Keratinocyte (primary cell): ENCODE data around the gene ANKRD7. TPM values are rescaled to one million over a fixed set of nuclear protein-coding genes. Genes with fewer than 3 reads are reported as not detected.

Experiments used
- DNase-seq: peaks from one replicate; pipeline ENCODE4 v3.0.0-alpha.2; 2011; ENCODE audit warnings: low read depth, missing footprints, low spot score
- FAIRE-seq: peaks from 2 replicates; lab custom pipeline; 2011; peaks lifted over from hg19 to GRCh38; lab: Jason Lieb, UNC
- H2AFZ ChIP-seq: 2 replicates; pipeline ENCODE4 v1.6.0; 2012; ENCODE audit warnings: low read length, control low read depth, inconsistent platforms; ENCODE audit not compliant: control insufficient read depth
- H3K27ac ChIP-seq: 2 replicates; pipeline ENCODE4 v1.5.1; 2011; ENCODE audit warnings: low read length; ENCODE audit not compliant: control insufficient read depth, insufficient read depth
- H3K27me3 ChIP-seq: 3 replicates; pipeline ENCODE4 v1.6.0; 2011; ENCODE audit warnings: low read length; ENCODE audit not compliant: control insufficient read depth, insufficient read depth; ENCODE audit errors: extremely low read depth
- H3K36me3 ChIP-seq, 2 experiments: 2 replicates in 1 of 2; 3 replicates in 1 of 2; pipeline ENCODE4 v1.5.1; 2011; ENCODE audit warnings: low read length in 2 of 2, mild to moderate bottlenecking in 1 of 2; ENCODE audit not compliant: control insufficient read depth in 2 of 2, insufficient read depth in 2 of 2; ENCODE audit errors: extremely low read depth in 1 of 2
- H3K4me1 ChIP-seq: 3 replicates; pipeline ENCODE4 v1.5.1; 2011; ENCODE audit warnings: low read length; ENCODE audit not compliant: control insufficient read depth, insufficient read depth; ENCODE audit errors: extremely low read depth
- H3K4me2 ChIP-seq: 3 replicates; pipeline ENCODE4 v1.6.0; 2011; ENCODE audit warnings: low read depth, low read length; ENCODE audit not compliant: control insufficient read depth, insufficient read depth; ENCODE audit errors: extremely low read depth
- H3K4me3 ChIP-seq, 3 experiments: fragments of 200-600 bp in 1 of 3; sonication (generic) in 1 of 3; 2 replicates in 2 of 3; 3 replicates in 1 of 3; pipeline ENCODE4 v1.5.1; 2011 to 2016; ENCODE audit warnings: low read length in 3 of 3, mild to moderate bottlenecking in 3 of 3, control low read depth in 2 of 3, inconsistent platforms in 1 of 3, low read depth in 1 of 3, mixed read lengths in 1 of 3, mixed run types in 1 of 3, moderate library complexity in 1 of 3; ENCODE audit not compliant: control insufficient read depth in 2 of 3, insufficient read depth in 2 of 3; ENCODE audit errors: extremely low read depth in 1 of 3
- H3K79me2 ChIP-seq: 2 replicates; pipeline ENCODE4 v1.6.0; 2012; ENCODE audit warnings: low read length; ENCODE audit not compliant: control insufficient read depth, insufficient read depth
- H3K9ac ChIP-seq: 3 replicates; pipeline ENCODE4 v1.6.0; 2011; ENCODE audit warnings: low read length; ENCODE audit not compliant: control insufficient read depth, insufficient read depth; ENCODE audit errors: extremely low read depth
- H3K9me1 ChIP-seq: 3 replicates; pipeline ENCODE4 v1.6.0; 2011; ENCODE audit warnings: low read length; ENCODE audit not compliant: control insufficient read depth, insufficient read depth; ENCODE audit errors: extremely low read depth
- H3K9me3 ChIP-seq: 2 replicates; pipeline ENCODE4 v1.5.1; 2012; ENCODE audit warnings: low read depth, low read length; ENCODE audit not compliant: control insufficient read depth
- H4K20me1 ChIP-seq: 3 replicates; pipeline ENCODE4 v1.6.0; 2011; ENCODE audit warnings: low read length; ENCODE audit not compliant: control insufficient read depth, insufficient read depth; ENCODE audit errors: extremely low read depth
- EZH2 ChIP-seq: IDR thresholded peaks from one replicate; pipeline ENCODE4 v1.6.1; 2012; ENCODE audit warnings: inconsistent platforms, mild to moderate bottlenecking, low read length, moderate library complexity
- dilution Hi-C: fragments of 300-500 bp; cut with MboI; formaldehyde crosslinking; loops from one replicate; pipeline ENCODE4 v1.7.0; 2020; ENCODE audit warnings: low sequenced_read_pairs; ENCODE audit not compliant: extremely low pct_ligation_motif_present
- polyA plus RNA-seq, 5 experiments: library from polyadenylated mRNA; depleted of rRNA in 3 of 5; stranded (reverse) in 3 of 5; stranded (forward) in 1 of 5; unstranded in 1 of 5; fragments of >200 nt; gene quantifications; 1 replicate in 1 of 5; 2 replicates in 3 of 5; 3 replicates in 1 of 5; pipeline versions ENCODE4 v1.2.1 to v1.2.3, GENCODE V29; 2011 to 2012; ENCODE audit warnings: missing spikeins in 2 of 5, low read depth in 1 of 5, low replicate concordance in 1 of 5
- TF ChIP-seq, protein P1 (sequence below), 3 experiments: IDR thresholded peaks in 1 of 3; conservative IDR thresholded peaks in 1 of 3; optimal IDR thresholded peaks in 1 of 3; 2 replicates in 2 of 3; 3 replicates in 1 of 3; pipeline versions ENCODE3 to v1.5.1; 2011; ENCODE audit warnings: low read length in 3 of 3, mild to moderate bottlenecking in 3 of 3, moderate library complexity in 2 of 3, control low read depth in 1 of 3, inconsistent platforms in 1 of 3; ENCODE audit not compliant: insufficient read depth in 2 of 3; ENCODE audit errors: extremely low read depth in 1 of 3

Gene ANKRD7
- polyA plus RNA-seq, 1 donor (not counting 4 experiments of a cell fraction or from before 2014, with no cell fraction given): 0.26 TPM

DNA sequence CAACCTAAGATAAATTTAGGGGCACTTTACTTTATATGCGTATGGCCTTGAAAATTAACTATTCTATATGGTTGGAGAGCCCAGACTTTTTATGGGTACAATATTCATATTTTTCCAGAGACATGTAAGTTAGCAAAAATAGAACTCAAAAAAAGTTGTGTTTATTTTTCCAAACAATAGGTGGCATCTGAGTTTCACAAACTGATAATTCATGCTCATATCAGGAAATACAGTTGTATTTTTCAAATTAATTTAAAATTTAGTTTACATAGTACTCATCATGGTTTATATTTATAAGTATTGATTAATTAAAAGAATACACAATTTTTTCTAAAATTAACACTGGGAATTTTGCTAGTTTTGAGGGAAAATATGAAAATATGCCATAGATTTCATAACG lies 34.6 kb downstream of the ANKRD7 start:
- Histone ChIP-seq H3K79me2 (no peaks in the 10 kb centered on the region), H3K27ac (no peak overlapping the region), H3K4me1 (no peaks in the 10 kb centered on the region), H3K9me3 (no peaks in the 10 kb centered on the region), H3K4me2 (no peak overlapping the region), H4K20me1 (no peaks in the 10 kb centered on the region), H2AFZ (no peak overlapping the region), H3K27me3 (no peaks in the 10 kb centered on the region), H3K9ac (no peak overlapping the region), H3K4me3 (no peak overlapping the region), H3K36me3 (no peaks in the 10 kb centered on the region), H3K9me1 (no peaks in the 10 kb centered on the region)
- DNase-seq (no peak), FAIRE-seq (no peak)
- TF ChIP-seq, protein P1, sequence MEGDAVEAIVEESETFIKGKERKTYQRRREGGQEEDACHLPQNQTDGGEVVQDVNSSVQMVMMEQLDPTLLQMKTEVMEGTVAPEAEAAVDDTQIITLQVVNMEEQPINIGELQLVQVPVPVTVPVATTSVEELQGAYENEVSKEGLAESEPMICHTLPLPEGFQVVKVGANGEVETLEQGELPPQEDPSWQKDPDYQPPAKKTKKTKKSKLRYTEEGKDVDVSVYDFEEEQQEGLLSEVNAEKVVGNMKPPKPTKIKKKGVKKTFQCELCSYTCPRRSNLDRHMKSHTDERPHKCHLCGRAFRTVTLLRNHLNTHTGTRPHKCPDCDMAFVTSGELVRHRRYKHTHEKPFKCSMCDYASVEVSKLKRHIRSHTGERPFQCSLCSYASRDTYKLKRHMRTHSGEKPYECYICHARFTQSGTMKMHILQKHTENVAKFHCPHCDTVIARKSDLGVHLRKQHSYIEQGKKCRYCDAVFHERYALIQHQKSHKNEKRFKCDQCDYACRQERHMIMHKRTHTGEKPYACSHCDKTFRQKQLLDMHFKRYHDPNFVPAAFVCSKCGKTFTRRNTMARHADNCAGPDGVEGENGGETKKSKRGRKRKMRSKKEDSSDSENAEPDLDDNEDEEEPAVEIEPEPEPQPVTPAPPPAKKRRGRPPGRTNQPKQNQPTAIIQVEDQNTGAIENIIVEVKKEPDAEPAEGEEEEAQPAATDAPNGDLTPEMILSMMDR (optimal IDR thresholded peaks at IDR 0.05 in 1 of 3, IDR thresholded peaks at IDR 0.05 in 1 of 3, conservative IDR thresholded peaks at IDR 0.05 in 1 of 3; ENCODE audit: extremely low read depth in 1 of 3, insufficient read depth in 2 of 3, low read length in 3 of 3): no peak
- TF ChIP-seq EZH2: no peak
- dilution Hi-C loops: no loop called here

DNA sequence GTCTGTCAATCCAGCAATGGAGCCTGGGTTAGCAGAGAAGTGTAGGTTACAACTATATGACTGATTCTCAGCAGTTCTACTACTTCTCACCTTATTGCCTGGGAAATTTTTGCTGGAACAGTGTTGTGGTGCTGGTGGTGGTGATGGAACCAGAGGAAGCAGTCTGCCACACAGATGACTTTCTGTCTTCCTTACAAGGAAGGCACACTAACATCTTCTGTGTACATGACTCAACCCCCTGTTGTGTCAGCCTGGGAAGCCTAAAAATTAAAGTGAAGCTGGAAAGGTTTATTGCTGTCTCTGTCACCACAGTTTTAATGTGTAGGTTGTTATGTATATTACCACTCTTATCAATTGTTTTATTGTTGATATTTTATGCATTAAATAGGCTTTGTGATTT lies 40.3 kb downstream of the ANKRD7 start:
- Histone ChIP-seq H3K27ac (no peak overlapping the region), H3K27me3 (no peaks in the 10 kb centered on the region), H4K20me1 (no peaks in the 10 kb centered on the region), H3K36me3 (no peaks in the 10 kb centered on the region), H3K79me2 (no peaks in the 10 kb centered on the region), H3K4me2 (no peak overlapping the region), H3K9me1 (no peaks in the 10 kb centered on the region), H3K9me3 (no peaks in the 10 kb centered on the region), H3K4me1 (no peaks in the 10 kb centered on the region), H2AFZ (no peak overlapping the region), H3K4me3 (no peak overlapping the region), H3K9ac (no peak overlapping the region)
- FAIRE-seq (no peak), DNase-seq (no peak)
- no peak for TF ChIP-seq EZH2
- TF ChIP-seq, protein P1 (optimal IDR thresholded peaks at IDR 0.05 in 1 of 3, IDR thresholded peaks at IDR 0.05 in 1 of 3, conservative IDR thresholded peaks at IDR 0.05 in 1 of 3; ENCODE audit: extremely low read depth in 1 of 3, insufficient read depth in 2 of 3, low read length in 3 of 3): no peak
- dilution Hi-C loops: no loop called here
